ENCODE measurements around the gene SEPTIN3. TPM values are rescaled to one million over a fixed set of nuclear protein-coding genes. Genes with fewer than 3 reads are reported as not detected.

The SEPTIN3 gene
- total and polyA plus RNA-seq, 2 experiments from 2014 or later: 1.5 TPM

- Histone ChIP-seq H2AFZ (no peak overlapping the region), H3K79me2 (no peaks in the 10 kb centered on the region), H3K4me2 (no peak overlapping the region), H3K4me1 (ENCODE audit: insufficient read depth) (peaks cover 10% of the 10 kb centered on the region), H3K36me3 (replicated peaks; ENCODE audit: insufficient read depth, low read depth) (no peaks in the 10 kb centered on the region), H3K4me3 (no peak overlapping the region), H4K20me1 (ENCODE audit: insufficient read depth, poor library complexity, severe bottlenecking) (no peaks in the 10 kb centered on the region), H3K27me3 (peaks cover 26% of the 10 kb centered on the region), H3K9me2 (replicated peaks; ENCODE audit: insufficient read depth) (no peaks in the 10 kb centered on the region), H3K9me3 (ENCODE audit: low read depth) (no peaks in the 10 kb centered on the region), H3K27ac (no peak overlapping the region)
- 84% methylated on average over 11 of the region's 14 CpGs for WGBS (ENCODE audit: low lambda C conversion rate, missing lambda C conversion rate)
- DNase-seq (ENCODE audit: low spot score): no peak
- TF ChIP-seq EZH2phosphoT487 (IDR thresholded peaks at IDR 0.05; ENCODE audit: low read depth, severe bottlenecking, unreplicated experiment) (no peak), EZH2 (IDR thresholded peaks at IDR 0.05; ENCODE audit: borderline replicate concordance) (no peak), CTCF (IDR thresholded peaks at IDR 0.05; ENCODE audit: poor library complexity) (no peak)
Measured at GRCh38 chr22:41928593-41929417, 40.4 kb upstream of the SEPTIN3 start.

DNA sequence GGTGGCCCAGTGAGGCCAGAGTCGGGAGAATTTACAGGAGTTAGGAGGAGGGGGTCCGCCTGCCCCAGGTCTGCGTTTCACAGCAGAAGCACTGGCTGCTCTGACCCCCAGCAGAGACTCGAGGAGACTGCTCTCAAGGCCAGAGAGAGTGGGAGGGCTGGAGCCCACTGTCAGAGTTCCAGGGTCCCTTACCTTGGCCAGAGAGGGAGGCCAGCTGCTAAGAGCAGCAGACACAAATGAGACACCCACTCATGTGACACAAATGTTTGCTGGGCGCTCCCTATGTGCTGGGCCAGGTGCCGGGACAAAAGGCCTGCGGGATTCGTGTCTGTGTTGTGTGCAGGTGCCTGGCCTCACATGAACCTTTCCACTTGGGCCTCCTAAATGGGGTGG lies 39.8 kb upstream of the SEPTIN3 start:
- peaks cover 10% of the 10 kb centered on the region for H3K4me1 ChIP-seq (ENCODE audit: insufficient read depth)
- no peak overlapping the region for H2AFZ ChIP-seq
- no peak overlapping the region for H3K27ac ChIP-seq
- H3K9me2 ChIP-seq (replicated peaks; ENCODE audit: insufficient read depth): no peaks in the 10 kb centered on the region
- no peaks in the 10 kb centered on the region for H4K20me1 ChIP-seq (ENCODE audit: insufficient read depth, poor library complexity, severe bottlenecking)
- TF ChIP-seq EZH2phosphoT487 (IDR thresholded peaks at IDR 0.05; ENCODE audit: low read depth, severe bottlenecking, unreplicated experiment) (no peak), CTCF (IDR thresholded peaks at IDR 0.05; ENCODE audit: poor library complexity) (no peak), EZH2 (IDR thresholded peaks at IDR 0.05; ENCODE audit: borderline replicate concordance) (no peak)
- H3K79me2 ChIP-seq: no peaks in the 10 kb centered on the region
- H3K36me3 ChIP-seq (replicated peaks; ENCODE audit: insufficient read depth, low read depth): no peaks in the 10 kb centered on the region
- no peak overlapping the region for H3K4me2 ChIP-seq
- H3K9me3 ChIP-seq (ENCODE audit: low read depth): no peaks in the 10 kb centered on the region
- 71% methylated on average over 8 of the region's 8 CpGs for WGBS (ENCODE audit: low lambda C conversion rate, missing lambda C conversion rate)
- no peak for DNase-seq (ENCODE audit: low spot score)
- H3K4me3 ChIP-seq: no peak overlapping the region
- peaks cover 25% of the 10 kb centered on the region for H3K27me3 ChIP-seq

GRCh38 chr22:41931701-41932269 lies 37.5 kb upstream of the SEPTIN3 start:
- H3K79me2 ChIP-seq: no peaks in the 10 kb centered on the region
- H3K27me3 ChIP-seq: peaks cover 4% of the 10 kb centered on the region
- H3K4me1 ChIP-seq (ENCODE audit: insufficient read depth): no peaks in the 10 kb centered on the region
- no peaks in the 10 kb centered on the region for H3K9me3 ChIP-seq (ENCODE audit: low read depth)
- no peak overlapping the region for H3K4me2 ChIP-seq
- no peak for DNase-seq (ENCODE audit: low spot score)
- H3K36me3 ChIP-seq (replicated peaks; ENCODE audit: insufficient read depth, low read depth): no peaks in the 10 kb centered on the region
- no peak for TF ChIP-seq CTCF (IDR thresholded peaks at IDR 0.05; ENCODE audit: poor library complexity)
- TF ChIP-seq EZH2 (IDR thresholded peaks at IDR 0.05; ENCODE audit: borderline replicate concordance): no peak
- TF ChIP-seq EZH2phosphoT487 (IDR thresholded peaks at IDR 0.05; ENCODE audit: low read depth, severe bottlenecking, unreplicated experiment): no peak
- no peak overlapping the region for H3K27ac ChIP-seq
- H4K20me1 ChIP-seq (ENCODE audit: insufficient read depth, poor library complexity, severe bottlenecking): no peaks in the 10 kb centered on the region
- H2AFZ ChIP-seq: no peak overlapping the region
- WGBS (ENCODE audit: low lambda C conversion rate, missing lambda C conversion rate): 79% methylated on average over 10 of the region's 10 CpGs
- no peak overlapping the region for H3K4me3 ChIP-seq
- no peaks in the 10 kb centered on the region for H3K9me2 ChIP-seq (replicated peaks; ENCODE audit: insufficient read depth)
